Measurements from ENCODE around the gene GID8. TPM values are rescaled to one million over a fixed set of nuclear protein-coding genes. Genes with fewer than 3 reads are reported as not detected.
A peak's percentile ranks its signal among the peaks of the same experiment; 100 is the strongest.

Gene GID8
- total and polyA plus RNA-seq, 2 of the 13 experiments (the other 11 are each of a cell fraction or from before 2014, with no cell fraction given), result 39.6 to 59.8 TPM

GRCh38 chr20:62921119-62921687 lies 16.7 kb upstream of the GID8 start (continued):
- TF ChIP-seq ZNF781 (CRISPR knock-in tag; IDR thresholded peaks at IDR 0.05; ENCODE audit: borderline replicate concordance, not compliant biosample characterization) (no peak), EEA1 (CRISPR knock-in tag; IDR thresholded peaks at IDR 0.05; ENCODE audit: borderline replicate concordance) (no peak), ZNF18 (CRISPR knock-in tag; IDR thresholded peaks at IDR 0.05; ENCODE audit: insufficient replicate concordance) (no peak), ZNF138 (CRISPR knock-in tag; IDR thresholded peaks at IDR 0.05; ENCODE audit: low read depth) (0 out of 2 replicates have a peak, but pooled peaks have one; percentile 54), PHF5A (CRISPR knock-in tag; IDR thresholded peaks at IDR 0.05; ENCODE audit: low read depth, unreplicated experiment) (peak; percentile 44), EED (CRISPR knock-in tag; IDR thresholded peaks at IDR 0.05) (no peak), REPIN1 (CRISPR knock-in tag; IDR thresholded peaks at IDR 0.05; ENCODE audit: borderline replicate concordance, low read depth) (peak; percentile 65; the same call in 1 of the 2 replicates), ZBTB10 (CRISPR knock-in tag; IDR thresholded peaks at IDR 0.05; ENCODE audit: borderline replicate concordance) (no peak), ZNF782 (CRISPR knock-in tag; IDR thresholded peaks at IDR 0.05; ENCODE audit: borderline replicate concordance) (no peak), ZNF280D (CRISPR knock-in tag; IDR thresholded peaks at IDR 0.05) (no peak), RAD51 (IDR thresholded peaks at IDR 0.05; ENCODE audit: borderline replicate concordance) (no peak), TBX2 (CRISPR knock-in tag; IDR thresholded peaks at IDR 0.05; ENCODE audit: borderline replicate concordance) (peak; percentile 26; the same call in 1 of the 2 replicates), ZNF383 (CRISPR knock-in tag; IDR thresholded peaks at IDR 0.05; ENCODE audit: borderline replicate concordance) (no peak), CBFB (CRISPR knock-in tag; IDR thresholded peaks at IDR 0.05) (peak; percentile 33; the same call in 1 of the 2 replicates), NCOA2 (CRISPR knock-in tag; IDR thresholded peaks at IDR 0.05) (peak; percentile 49; the same call in 1 of the 2 replicates), XRCC5 (optimal IDR thresholded peaks at IDR 0.05; ENCODE audit: low read length) (peak; percentile 98), ATF3 (CRISPR knock-in tag; IDR thresholded peaks at IDR 0.05) (no peak), THAP11 (CRISPR knock-in tag; IDR thresholded peaks at IDR 0.05) (peak; percentile 56; the same call in 1 of the 2 replicates), RFXANK (CRISPR knock-in tag; IDR thresholded peaks at IDR 0.05) (no peak), SALL1 (CRISPR knock-in tag; IDR thresholded peaks at IDR 0.05) (peak; percentile 65), CREM (IDR thresholded peaks at IDR 0.05) (0 out of 2 replicates have a peak, but pooled peaks have one; percentile 16), CREM (CRISPR knock-in tag; IDR thresholded peaks at IDR 0.05) (no peak), GABPA (IDR thresholded peaks at IDR 0.05; ENCODE audit: low read depth, low read length) (no peak), GABPA (CRISPR knock-in tag; IDR thresholded peaks at IDR 0.05; ENCODE audit: low read depth) (peak; percentile 36; the same call in 1 of the 2 replicates)
